K562 (cell line): Measurements from ENCODE around the gene ATP8A1. TPM values are rescaled to one million over a fixed set of nuclear protein-coding genes. Genes with fewer than 3 reads are reported as not detected.

Source experiments
- ATAC-seq: fragments of 200-7000 bp; cut with Tn5 transposase; 3 replicates; pipeline ENCODE4 v1.9.1; 2020; ENCODE audit warnings: moderate library complexity
- BruUV-seq: library from RNA; stranded (reverse); fragments of 400-500 nt; replicated peaks from 2 replicates; lab custom pipeline; 2021; lab: Mats Ljungman, UMichigan
- CTCF ChIA-PET: fragments of 300-600 bp; formaldehyde crosslinking; extraction: SDS; loops from one replicate; lab custom pipeline; 2021; ENCODE audit warnings: low intra/inter-chr PET ratio; lab: Yijun Ruan, JAX
- POLR2A ChIA-PET: fragments of 300-600, 350-650 bp; sonication (Branson Sonifier 250); formaldehyde crosslinking; extraction: SDS; loops from one replicate; lab custom pipeline; 2021; ENCODE audit warnings: antibody characterized with exemption, inconsistent platforms; lab: Yijun Ruan, JAX
- DNase-seq, 4 experiments: peaks; one replicate each; pipeline versions ENCODE4 v3.0.0 to v3.0.0-alpha.2; 2011 to 2018; ENCODE audit warnings: low spot score in 3 of 4, mixed read lengths in 3 of 4; ENCODE audit errors: extremely low read depth in 1 of 4
- FAIRE-seq: peaks from 2 replicates; lab custom pipeline; 2011; peaks lifted over from hg19 to GRCh38; lab: Jason Lieb, UNC
- H2AFZ ChIP-seq: 2 replicates; pipeline ENCODE4 v1.6.0; 2011; ENCODE audit warnings: low read depth, low read length, control low read depth, inconsistent platforms
- H3K27ac ChIP-seq: fragments of 200-600 bp; 3 replicates; pipeline ENCODE4 v1.8.0; 2011; ENCODE audit warnings: low read depth, mild to moderate bottlenecking, control low read depth, inconsistent platforms, low read length, moderate library complexity, mixed read lengths; ENCODE audit errors: extremely low read depth
- H3K27me3 ChIP-seq, 2 experiments: fragments of 300-600 bp in 1 of 2; 2 replicates in 1 of 2; 3 replicates in 1 of 2; pipeline versions ENCODE4 v1.6.0 to v1.8.0; 2011; ENCODE audit warnings: inconsistent platforms in 2 of 2, low read length in 2 of 2, mild to moderate bottlenecking in 1 of 2, mixed read lengths in 1 of 2, moderate library complexity in 1 of 2; ENCODE audit not compliant: control insufficient read depth in 2 of 2, insufficient read depth in 2 of 2
- H3K36me3 ChIP-seq: fragments of 300-600 bp; 3 replicates; pipeline ENCODE4 v1.8.0; 2011; ENCODE audit warnings: mild to moderate bottlenecking, low read length, inconsistent platforms; ENCODE audit not compliant: control insufficient read depth, insufficient read depth
- H3K4me1 ChIP-seq, 2 experiments: fragments of 200-600 bp in 1 of 2; replicated peaks in 1 of 2; 2 replicates in 1 of 2; 3 replicates in 1 of 2; pipeline versions ENCODE4 v1.5.1 to v1.8.0; 2011; ENCODE audit warnings: inconsistent platforms in 2 of 2, low read length in 2 of 2, mild to moderate bottlenecking in 1 of 2, mixed read lengths in 1 of 2, moderate library complexity in 1 of 2; ENCODE audit not compliant: control insufficient read depth in 2 of 2, insufficient read depth in 2 of 2
- H3K4me2 ChIP-seq: 2 replicates; pipeline ENCODE4 v1.6.1; 2011; ENCODE audit warnings: low read length, control low read depth, inconsistent platforms, mixed read lengths; ENCODE audit not compliant: insufficient read depth
- H3K4me3 ChIP-seq: fragments of 200-600 bp; sonication (generic), shearing (Covaris generic); 2 replicates; pipeline ENCODE4 v1.5.1; 2016; ENCODE audit warnings: control low read depth, inconsistent platforms
- H3K79me2 ChIP-seq: fragments of 200-600 bp; 3 replicates; pipeline ENCODE4 v1.8.0; 2011; ENCODE audit warnings: low read length, inconsistent platforms; ENCODE audit not compliant: control insufficient read depth, insufficient read depth
- H3K9ac ChIP-seq, 2 experiments: 2 replicates each; pipeline versions ENCODE4 v1.6.0 to v1.6.1; 2011; ENCODE audit warnings: low read depth in 2 of 2, low read length in 2 of 2, control low read depth in 1 of 2, inconsistent platforms in 1 of 2, mild to moderate bottlenecking in 1 of 2, mixed read lengths in 1 of 2; ENCODE audit not compliant: insufficient read depth in 1 of 2
- H3K9me1 ChIP-seq: one replicate; pipeline ENCODE4 v1.6.0; 2011; ENCODE audit warnings: inconsistent platforms, mild to moderate bottlenecking, low read length, moderate library complexity; ENCODE audit not compliant: control insufficient read depth, insufficient read depth
- H3K9me3 ChIP-seq: replicated peaks from 2 replicates; pipeline ENCODE4 v1.5.1; 2011; ENCODE audit warnings: low read depth, low read length, inconsistent platforms; ENCODE audit not compliant: control insufficient read depth, insufficient read depth
- H4K20me1 ChIP-seq: replicated peaks from 2 replicates; pipeline ENCODE4 v1.6.1; 2011; ENCODE audit warnings: low read length, inconsistent platforms, mixed read lengths; ENCODE audit not compliant: control insufficient read depth, insufficient read depth
- C11orf30 ChIP-seq: fragments of 450-650 bp; IDR thresholded peaks from 2 replicates; pipeline ENCODE4 v1.6.1; 2016; ENCODE audit warnings: low read depth, mild to moderate bottlenecking
- CCNT2 ChIP-seq: IDR thresholded peaks from 2 replicates; pipeline ENCODE4 v1.6.1; 2011; ENCODE audit warnings: borderline replicate concordance, low read depth, mild to moderate bottlenecking, moderate library complexity, mixed read lengths, low read length; ENCODE audit not compliant: insufficient read length; ENCODE audit errors: extremely low read depth
- CREB1 ChIP-seq, 2 experiments: sonication (generic) in 1 of 2; formaldehyde crosslinking in 1 of 2; IDR thresholded peaks; 2 replicates each; pipeline versions ENCODE4 v1.6.1 to v1.8.0; 2012 to 2022; ENCODE audit warnings: inconsistent platforms in 1 of 2, mild to moderate bottlenecking in 1 of 2, missing genetic modification reagents in 1 of 2, moderate library complexity in 1 of 2
- DDX20 ChIP-seq: fragments of 450-650 bp; IDR thresholded peaks from 2 replicates; pipeline ENCODE4 v1.6.1; 2016; ENCODE audit warnings: missing genetic modification characterization, low read depth, mild to moderate bottlenecking, missing compliant biosample characterization, moderate library complexity
- ELK3 ChIP-seq: fragments of 450-650 bp; formaldehyde crosslinking; IDR thresholded peaks from 2 replicates; pipeline ENCODE4 v1.4.0; 2020; ENCODE audit warnings: mild to moderate bottlenecking
- FOXA3 ChIP-seq, 2 experiments: fragments of 450-650 bp in 1 of 2; sonication (generic) in 1 of 2; formaldehyde crosslinking; IDR thresholded peaks in 1 of 2; conservative IDR thresholded peaks in 1 of 2; 2 replicates each; pipeline versions ENCODE4 v1.4.0 to v1.8.0; 2020 to 2022; ENCODE audit warnings: mild to moderate bottlenecking in 2 of 2, missing genetic modification reagents in 1 of 2
- LCOR ChIP-seq: sonication (generic); formaldehyde crosslinking; IDR thresholded peaks from 2 replicates; pipeline ENCODE4 v1.8.0; 2022; ENCODE audit warnings: mild to moderate bottlenecking, missing genetic modification reagents
- NCOR1 ChIP-seq: fragments of 450-650 bp; IDR thresholded peaks from 2 replicates; pipeline ENCODE4 v1.6.1; 2016; ENCODE audit warnings: mild to moderate bottlenecking, moderate library complexity
- NUFIP1 ChIP-seq: fragments of 450-650 bp; IDR thresholded peaks from 2 replicates; pipeline ENCODE4 v1.6.1; 2018; ENCODE audit not compliant: partially characterized antibody
- PYGO2 ChIP-seq: fragments of 450-650 bp; IDR thresholded peaks from 2 replicates; pipeline ENCODE4 v1.6.1; 2016; ENCODE audit warnings: mild to moderate bottlenecking, missing genetic modification characterization, moderate library complexity, missing compliant biosample characterization
- SMC3 ChIP-seq: conservative IDR thresholded peaks from 2 replicates; pipeline ENCODE4 v1.6.1; 2011; ENCODE audit warnings: low read depth, low read length, improper control_type of control experiment; ENCODE audit not compliant: insufficient read depth
- SOX6 ChIP-seq: fragments of 450-650 bp; IDR thresholded peaks from 2 replicates; pipeline ENCODE4 v1.6.1; 2014; ENCODE audit warnings: mild to moderate bottlenecking
- SP1 ChIP-seq: sonication (generic); formaldehyde crosslinking; IDR thresholded peaks from 2 replicates; pipeline ENCODE4 v1.8.1; 2022; ENCODE audit warnings: mild to moderate bottlenecking, missing genetic modification reagents
- ZNF217 ChIP-seq: sonication (generic); formaldehyde crosslinking; IDR thresholded peaks from 2 replicates; pipeline ENCODE4 v1.8.0; 2022; ENCODE audit warnings: mild to moderate bottlenecking, missing genetic modification reagents
- ZNF3 ChIP-seq: fragments of 250-450 bp; sonication (Bioruptor Pico); IDR thresholded peaks from 2 replicates; pipeline ENCODE4 v1.5.0; 2021; ENCODE audit warnings: mild to moderate bottlenecking, moderate library complexity
- ZNF644 ChIP-seq: fragments of 200-800 bp; sonication (Bioruptor generic); IDR thresholded peaks from 2 replicates; pipeline ENCODE4 v1.6.1; 2016; ENCODE audit warnings: low read depth, missing genetic modification characterization, missing compliant biosample characterization
- ZSCAN29 ChIP-seq: fragments of 450-650 bp; IDR thresholded peaks from 2 replicates; pipeline ENCODE4 v1.6.1; 2017
- WGBS: fragments of 100-300 bp; shearing (Covaris generic); methylation state at CpG from one replicate; pipeline ENCODE4 v1.1.6; 2016; ENCODE audit warnings: low coverage, mixed read lengths; ENCODE audit not compliant: insufficient coverage; ENCODE audit errors: missing lambda C conversion rate; 5-methylcytosine and 5-hydroxymethylcytosine counted together
- in situ Hi-C: fragments of 300-500 bp; cut with MboI; formaldehyde crosslinking; loops from 4 replicates; pipeline ENCODE4 v1.15.0; 2018; ENCODE audit warnings: inconsistent platforms, mixed read lengths
- intact Hi-C: fragments of 100-400 bp; cut with micrococcal nuclease; formaldehyde crosslinking; loops from 2 replicates; pipeline ENCODE4 v1.14.2; 2022
- polyA plus RNA-seq, 8 experiments: library from polyadenylated mRNA; depleted of rRNA in 4 of 8; stranded (reverse) in 5 of 8; unstranded in 3 of 8; fragments of >200 nt; fragmentation: Nextera tagmentation in 2 of 8; fragmentation: Illumina TruSeq in 1 of 8; extraction: Ambion mirVana in 2 of 8; extraction: Trizol in 1 of 8; gene quantifications; 2 replicates each; pipeline versions ENCODE4 v1.2.1 to v1.2.3, GENCODE V29; 2011 to 2014; ENCODE audit warnings: inconsistent platforms in 1 of 8, missing spikeins in 1 of 8
- total RNA-seq, 7 experiments: library from RNA; depleted of rRNA in 6 of 7; stranded (reverse); fragments of >200 nt in 6 of 7; fragmentation: Illumina TruSeq in 2 of 7; extraction: Trizol in 2 of 7; gene quantifications; 2 replicates each; pipeline versions ENCODE4 v1.2.1 to v1.2.3, GENCODE V29; 2011 to 2021; ENCODE audit warnings: low replicate concordance in 1 of 7

Gene ATP8A1
- total and polyA plus RNA-seq, 9 of the 15 experiments (the other 6 are each of a cell fraction or from before 2014, with no cell fraction given) = 0.05 to 0.29 (median 0.07) TPM; not detected in 2

- ChIA-PET CTCF (no interaction called here), POLR2A (no interaction called here)
- no peak overlapping the region for H3K4me2 ChIP-seq
- BruUV-seq = no TSS peak
- intact Hi-C loops = no loop called here
- TF ChIP-seq CREB1 (IDR thresholded peaks at IDR 0.05) (no peak), CREB1 (CRISPR knock-in tag; IDR thresholded peaks at IDR 0.05) (no peak), C11orf30 (no peak), NUFIP1 (no peak), SP1 (no peak), ZNF3 (CRISPR knock-in tag) (no peak), LCOR (CRISPR knock-in tag) (no peak), DDX20 (tag) (no peak), NCOR1 (no peak), FOXA3 (CRISPR knock-in tag; conservative IDR thresholded peaks at IDR 0.05 in 1 of 2, IDR thresholded peaks at IDR 0.05 in 1 of 2) (no peak), SMC3 (no peak), SOX6 (no peak), CCNT2 (no peak), ZNF217 (CRISPR knock-in tag) (no peak), ZNF644 (no peak), ELK3 (CRISPR knock-in tag) (no peak), ZSCAN29 (no peak), PYGO2 (tag) (no peak)
- H3K9me3 ChIP-seq = no peaks in the 10 kb centered on the region
- 3% methylated on average over 2 of the region's 2 CpGs for WGBS
- FAIRE-seq = no peak
- ATAC-seq = no peak
- H3K36me3 ChIP-seq = no peaks in the 10 kb centered on the region
- no peak for DNase-seq
- H3K27me3 ChIP-seq = no peaks in the 10 kb centered on the region
- no peak overlapping the region for H3K9ac ChIP-seq
- in situ Hi-C loops = no loop called here
- H4K20me1 ChIP-seq = no peaks in the 10 kb centered on the region
- no peak overlapping the region for H3K27ac ChIP-seq
- H3K4me1 ChIP-seq = no peaks in the 10 kb centered on the region
- no peak overlapping the region for H2AFZ ChIP-seq
- no peaks in the 10 kb centered on the region for H3K79me2 ChIP-seq
- H3K9me1 ChIP-seq = no peaks in the 10 kb centered on the region
- no peak overlapping the region for H3K4me3 ChIP-seq
Measured at GRCh38 chr4:42617030-42617429, 39.9 kb downstream of the ATP8A1 start.
